ENCODE measurements around the gene BRD4. TPM values are rescaled to one million over a fixed set of nuclear protein-coding genes. Genes with fewer than 3 reads are reported as not detected.

Gene BRD4
- total RNA-seq, 1 donor from 2014 or later, result 42.4 TPM

DNA sequence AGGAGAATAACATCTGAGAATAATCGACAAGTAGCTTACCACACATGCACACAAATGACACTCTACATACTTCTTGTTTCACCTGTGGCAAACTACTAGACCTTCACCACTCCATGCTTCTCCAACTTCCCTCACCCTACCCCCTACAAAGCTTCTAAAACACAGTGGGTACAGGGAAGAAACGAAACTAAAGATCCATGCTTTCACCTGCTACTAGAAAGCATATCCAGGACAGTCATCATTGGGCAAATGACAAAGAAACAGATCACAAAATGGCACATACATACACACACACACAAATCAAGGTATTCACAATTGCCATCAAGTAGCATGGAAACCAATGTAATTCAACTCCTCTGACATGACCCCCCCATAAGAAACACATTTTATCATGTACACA, 10.6 kb downstream of the BRD4 start:
- no peaks in the 10 kb centered on the region for H3K27me3 ChIP-seq (ENCODE audit: control insufficient read depth, insufficient read depth, low read length)
- H3K36me3 ChIP-seq (ENCODE audit: control insufficient read depth, insufficient read depth, low read length), result no peaks in the 10 kb centered on the region
- no peak for DNase-seq (ENCODE audit: low read depth)
- no peak overlapping the region for H3K4me3 ChIP-seq (ENCODE audit: low read depth, low read length)
- TF ChIP-seq, protein P1, sequence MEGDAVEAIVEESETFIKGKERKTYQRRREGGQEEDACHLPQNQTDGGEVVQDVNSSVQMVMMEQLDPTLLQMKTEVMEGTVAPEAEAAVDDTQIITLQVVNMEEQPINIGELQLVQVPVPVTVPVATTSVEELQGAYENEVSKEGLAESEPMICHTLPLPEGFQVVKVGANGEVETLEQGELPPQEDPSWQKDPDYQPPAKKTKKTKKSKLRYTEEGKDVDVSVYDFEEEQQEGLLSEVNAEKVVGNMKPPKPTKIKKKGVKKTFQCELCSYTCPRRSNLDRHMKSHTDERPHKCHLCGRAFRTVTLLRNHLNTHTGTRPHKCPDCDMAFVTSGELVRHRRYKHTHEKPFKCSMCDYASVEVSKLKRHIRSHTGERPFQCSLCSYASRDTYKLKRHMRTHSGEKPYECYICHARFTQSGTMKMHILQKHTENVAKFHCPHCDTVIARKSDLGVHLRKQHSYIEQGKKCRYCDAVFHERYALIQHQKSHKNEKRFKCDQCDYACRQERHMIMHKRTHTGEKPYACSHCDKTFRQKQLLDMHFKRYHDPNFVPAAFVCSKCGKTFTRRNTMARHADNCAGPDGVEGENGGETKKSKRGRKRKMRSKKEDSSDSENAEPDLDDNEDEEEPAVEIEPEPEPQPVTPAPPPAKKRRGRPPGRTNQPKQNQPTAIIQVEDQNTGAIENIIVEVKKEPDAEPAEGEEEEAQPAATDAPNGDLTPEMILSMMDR (IDR thresholded peaks at IDR 0.05; ENCODE audit: insufficient read depth, low read length, poor library complexity, severe bottlenecking), result no peak

GRCh38 chr19:15320116-15320515, 12.2 kb downstream of the BRD4 start:
- DNase-seq (ENCODE audit: low read depth), result no peak
- Histone ChIP-seq H3K36me3 (ENCODE audit: control insufficient read depth, insufficient read depth, low read length) (no peaks in the 10 kb centered on the region), H3K27me3 (ENCODE audit: control insufficient read depth, insufficient read depth, low read length) (no peaks in the 10 kb centered on the region), H3K4me3 (ENCODE audit: low read depth, low read length) (no peak overlapping the region)
- TF ChIP-seq, protein P1 (IDR thresholded peaks at IDR 0.05; ENCODE audit: insufficient read depth, low read length, poor library complexity, severe bottlenecking), result no peak

GRCh38 chr19:15318241-15318691, 14.1 kb downstream of the BRD4 start:
- Histone ChIP-seq H3K4me3 (ENCODE audit: low read depth, low read length) (no peak overlapping the region), H3K27me3 (ENCODE audit: control insufficient read depth, insufficient read depth, low read length) (no peaks in the 10 kb centered on the region), H3K36me3 (ENCODE audit: control insufficient read depth, insufficient read depth, low read length) (no peaks in the 10 kb centered on the region)
- no peak for DNase-seq (ENCODE audit: low read depth)
- TF ChIP-seq, protein P1 (IDR thresholded peaks at IDR 0.05; ENCODE audit: insufficient read depth, low read length, poor library complexity, severe bottlenecking), result no peak

DNA sequence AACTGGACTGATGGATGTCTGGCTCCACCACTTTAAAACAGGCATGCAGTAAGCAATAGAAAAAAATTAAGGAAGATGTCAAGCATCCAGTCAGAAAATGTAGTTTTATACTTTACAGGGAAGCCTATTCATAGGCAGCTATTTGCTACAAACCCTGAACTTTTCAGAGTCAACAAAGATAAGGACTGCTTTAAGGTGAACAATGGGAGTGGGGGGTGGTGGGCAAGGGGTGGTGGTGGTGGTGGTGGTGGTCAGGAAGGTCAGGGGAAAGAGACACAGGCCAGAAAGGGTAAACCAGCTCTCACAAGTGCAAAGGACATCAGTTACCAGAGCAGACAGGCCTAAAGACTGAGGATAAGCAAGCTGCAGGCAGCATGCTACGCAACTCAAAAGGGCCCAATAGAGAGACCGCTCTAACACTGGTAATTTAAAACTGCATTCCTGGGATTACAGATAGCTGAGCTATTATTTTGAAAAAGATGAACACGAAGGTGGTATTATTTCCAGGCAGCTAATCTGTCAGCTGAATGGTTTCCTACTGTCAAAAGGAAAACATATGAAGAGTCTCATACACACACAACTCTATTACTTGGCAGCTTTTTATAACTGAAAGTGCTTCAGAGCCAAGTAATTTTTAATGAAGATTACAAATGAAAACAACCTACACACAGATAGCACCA, 14.8 kb downstream of the BRD4 start:
- H3K4me3 ChIP-seq (ENCODE audit: low read depth, low read length), result no peak overlapping the region
- H3K27me3 ChIP-seq (ENCODE audit: control insufficient read depth, insufficient read depth, low read length), result no peaks in the 10 kb centered on the region
- TF ChIP-seq, protein P1 (IDR thresholded peaks at IDR 0.05; ENCODE audit: insufficient read depth, low read length, poor library complexity, severe bottlenecking), result no peak
- DNase-seq (ENCODE audit: low read depth), result no peak
- H3K36me3 ChIP-seq (ENCODE audit: control insufficient read depth, insufficient read depth, low read length), result no peaks in the 10 kb centered on the region

GRCh38 chr19:15316498-15316897, 15.8 kb downstream of the BRD4 start:
- Histone ChIP-seq H3K4me3 (ENCODE audit: low read depth, low read length) (no peak overlapping the region), H3K36me3 (ENCODE audit: control insufficient read depth, insufficient read depth, low read length) (no peaks in the 10 kb centered on the region), H3K27me3 (ENCODE audit: control insufficient read depth, insufficient read depth, low read length) (no peaks in the 10 kb centered on the region)
- TF ChIP-seq, protein P1 (IDR thresholded peaks at IDR 0.05; ENCODE audit: insufficient read depth, low read length, poor library complexity, severe bottlenecking), result no peak
- no peak for DNase-seq (ENCODE audit: low read depth)

GRCh38 chr19:15315101-15315500, 17.2 kb downstream of the BRD4 start:
- no peaks in the 10 kb centered on the region for H3K27me3 ChIP-seq (ENCODE audit: control insufficient read depth, insufficient read depth, low read length)
- TF ChIP-seq, protein P1 (IDR thresholded peaks at IDR 0.05; ENCODE audit: insufficient read depth, low read length, poor library complexity, severe bottlenecking), result no peak
- no peak for DNase-seq (ENCODE audit: low read depth)
- no peaks in the 10 kb centered on the region for H3K36me3 ChIP-seq (ENCODE audit: control insufficient read depth, insufficient read depth, low read length)
- H3K4me3 ChIP-seq (ENCODE audit: low read depth, low read length), result no peak overlapping the region
